NCI-H128 (cell line): Measurements from ENCODE around the gene EIF1B.

Experiments used
- DNase-seq: peaks from one replicate; lab custom pipeline; 2025; ENCODE audit not compliant: unreplicated experiment; lab: John Stamatoyannopoulos, UW

The EIF1B gene

DNA sequence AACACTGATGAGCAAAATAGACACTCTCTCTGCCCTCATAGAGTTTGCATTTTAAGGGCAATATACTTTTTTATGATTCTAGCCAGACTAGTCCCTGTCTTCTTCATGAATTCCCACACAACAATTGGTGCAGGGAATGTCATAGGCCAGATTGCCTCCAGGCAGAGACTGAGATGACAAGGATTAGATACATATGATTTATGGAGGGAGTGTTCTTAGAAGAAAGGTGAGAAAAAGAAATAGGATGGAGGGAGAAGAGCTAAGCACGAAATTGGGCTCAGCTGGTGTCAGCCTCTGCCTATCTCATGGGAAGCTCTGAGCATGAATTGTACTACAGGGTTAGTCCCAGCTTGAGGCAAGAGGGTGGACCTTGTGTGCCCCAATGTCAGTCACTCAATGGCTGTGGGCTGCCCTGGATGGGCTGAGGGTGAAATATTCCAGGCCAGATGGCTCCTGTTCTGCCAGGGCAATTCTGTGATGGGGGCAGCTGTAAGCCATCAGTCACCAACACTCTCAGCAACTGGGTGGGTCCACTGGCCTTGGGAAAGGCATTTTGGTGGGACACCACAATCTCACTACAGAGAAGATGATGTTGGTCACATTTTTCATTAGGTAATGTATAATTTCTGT is 31.1 kb downstream of the EIF1B start:
- no peak for DNase-seq

DNA sequence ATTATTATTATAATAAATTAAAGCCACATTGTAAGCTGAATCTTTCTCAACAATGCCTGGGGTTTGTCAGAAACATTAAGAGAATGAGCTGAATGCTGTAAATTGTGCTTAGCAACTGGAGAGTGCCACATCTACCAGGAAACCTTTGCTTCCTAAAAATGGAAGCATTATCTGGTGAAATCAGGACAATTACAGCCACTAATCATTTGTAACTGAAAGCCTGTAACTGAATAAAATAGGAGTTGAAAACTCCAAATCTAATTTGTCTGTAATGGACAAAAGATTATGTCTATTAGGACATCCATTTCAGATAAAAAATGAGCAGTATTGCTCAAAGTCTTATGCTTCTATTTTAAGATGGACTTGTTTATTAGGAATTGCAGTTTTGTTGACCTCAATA is 32.2 kb downstream of the EIF1B start:
- no peak for DNase-seq

DNA sequence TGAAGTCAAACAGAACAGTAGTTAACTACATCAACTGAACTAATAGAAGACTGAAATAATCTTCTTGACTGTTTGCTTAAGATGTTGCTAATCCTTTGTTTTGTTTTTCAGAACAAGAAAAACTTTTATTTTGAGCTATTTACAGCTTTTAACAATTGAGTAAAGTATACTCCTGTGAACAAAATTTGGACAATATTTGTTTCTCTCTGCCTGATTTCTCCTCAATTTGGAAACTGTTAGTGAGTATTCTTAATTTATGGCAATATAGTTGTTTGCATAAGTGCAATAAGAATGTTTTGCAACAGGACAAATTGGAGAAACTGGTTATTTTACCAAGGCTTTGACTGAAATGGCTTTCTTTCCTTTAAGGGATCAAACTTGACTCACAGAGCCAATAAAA is 41.0 kb downstream of the EIF1B start:
- no peak for DNase-seq

GRCh38 chr3:40355410-40355809 is 45.9 kb downstream of the EIF1B start:
- DNase-seq, result no peak

DNA sequence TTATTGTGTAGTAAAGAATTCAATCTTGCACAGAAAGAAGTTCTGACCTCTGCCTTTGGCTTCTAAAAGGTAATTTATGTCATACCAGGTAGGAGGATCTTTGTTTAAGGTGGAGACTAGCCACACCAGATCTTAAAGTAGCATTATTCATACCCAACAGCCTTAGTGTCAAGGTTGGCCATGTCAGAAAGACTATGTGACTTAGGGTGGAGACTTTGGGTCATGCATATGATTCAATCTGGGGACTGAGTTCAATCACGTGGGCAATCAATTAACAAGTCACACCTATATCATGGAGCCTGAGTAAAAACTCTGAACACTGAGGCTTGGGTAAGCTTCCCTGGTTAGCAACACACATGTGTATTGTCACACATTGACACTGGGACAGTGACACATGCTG is 48.9 kb downstream of the EIF1B start:
- DNase-seq, result no peak
